RWPE1 (cell line): ENCODE results near the gene TMEM63B.

ENCODE experiments used
- CTCF ChIA-PET: fragments of 350-600 bp; sonication (Branson Sonifier 250); formaldehyde crosslinking; extraction: SDS; loops from one replicate; lab custom pipeline; 2021; lab: Yijun Ruan, JAX
- POLR2A ChIA-PET: fragments of 400-600 bp; formaldehyde crosslinking; extraction: SDS; loops from one replicate; lab custom pipeline; 2020; ENCODE audit warnings: antibody characterized with exemption; ENCODE audit not compliant: low non-redundant PET; lab: Yijun Ruan, JAX
- DNase-seq: peaks from one replicate; pipeline ENCODE4 v3.0.0; 2012; ENCODE audit warnings: low spot score
- H3K27ac ChIP-seq: fragments of 450-650 bp; 2 replicates; pipeline ENCODE4 v1.5.1; 2017
- CTCF ChIP-seq: fragments of 450-650 bp; conservative IDR thresholded peaks from 2 replicates; pipeline ENCODE4 v1.5.1; 2017; ENCODE audit warnings: low read depth, mild to moderate bottlenecking

TMEM63B gene

GRCh38 chr6:44148306-44148705 lies 21.0 kb downstream of the TMEM63B start:
- ChIA-PET POLR2A (interaction anchor here (0.6 kb wide), 1 partner anchor 260 kb away, joined by 3 read pairs; no protein-coding TSS in a partner anchor), CTCF (interaction anchor here (0.6 kb wide), 1 partner anchor 401 kb away, joined by 4 read pairs; no protein-coding TSS in a partner anchor)
- H3K27ac ChIP-seq, result no peak overlapping the region
- TF ChIP-seq CTCF, result no peak
- no peak for DNase-seq

DNA sequence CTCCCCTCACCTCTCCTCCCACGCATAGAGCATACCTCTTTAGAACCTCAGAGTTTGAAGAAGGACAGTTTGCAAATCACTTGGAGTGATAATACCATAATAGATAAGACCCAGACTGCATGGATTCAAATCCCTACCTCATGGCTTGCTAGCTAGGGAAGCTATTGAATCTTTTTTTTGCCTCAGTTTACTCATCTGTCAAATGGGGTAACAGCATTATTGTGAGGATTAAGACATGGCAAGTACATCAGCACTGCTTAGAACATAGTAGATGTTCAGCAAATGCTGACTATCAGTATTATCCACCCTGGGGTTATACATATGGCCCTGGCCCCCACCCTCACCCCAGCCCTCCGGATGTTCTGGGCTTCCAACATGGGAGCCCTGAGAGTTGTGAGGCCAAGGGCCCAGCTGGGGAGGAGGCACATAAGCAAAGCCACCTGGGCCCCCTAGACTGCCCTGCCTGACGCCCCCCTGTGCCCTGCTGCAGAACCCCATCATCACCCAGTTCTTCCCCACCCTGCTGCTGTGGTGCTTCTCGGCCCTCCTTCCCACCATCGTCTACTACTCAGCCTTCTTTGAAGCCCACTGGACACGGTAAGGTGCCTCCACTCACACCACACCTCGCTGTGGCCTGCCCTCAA lies 22.1 kb downstream of the TMEM63B start:
- no peak overlapping the region; the same call in 1 of the 2 replicates for H3K27ac ChIP-seq
- no peak for DNase-seq
- CTCF ChIA-PET, result interaction anchor here (1.6 kb wide), 1 partner anchor 53 kb away, joined by 6 read pairs; no protein-coding TSS in a partner anchor
- TF ChIP-seq CTCF, result no peak
- POLR2A ChIA-PET, result interaction anchor here (0.6 kb wide), 1 partner anchor 63 kb away, joined by 3 read pairs; no protein-coding TSS in a partner anchor

GRCh38 chr6:44150317-44150917 lies 23.1 kb downstream of the TMEM63B start:
- no peak for DNase-seq
- TF ChIP-seq CTCF, result no peak
- CTCF ChIA-PET, result interaction anchor here (1.6 kb wide), 1 partner anchor 54 kb away, joined by 6 read pairs; no protein-coding TSS in a partner anchor
- POLR2A ChIA-PET, result interaction anchor here (0.6 kb wide), 1 partner anchor 46 kb away, joined by 3 read pairs; no protein-coding TSS in a partner anchor
- H3K27ac ChIP-seq, result no peak overlapping the region; the same call in 1 of the 2 replicates

GRCh38 chr6:44151348-44152108 lies 24.2 kb downstream of the TMEM63B start:
- ChIA-PET CTCF (interaction anchor here (0.7 to 1.2 kb wide), 4 partner anchors 10 to 54 kb away, joined by 3 to 13 read pairs (median 4); no protein-coding TSS in a partner anchor), POLR2A (no interaction called here)
- peak; percentile 62 for DNase-seq
- no peak overlapping the region for H3K27ac ChIP-seq
- peak; percentile 96 for TF ChIP-seq CTCF

DNA sequence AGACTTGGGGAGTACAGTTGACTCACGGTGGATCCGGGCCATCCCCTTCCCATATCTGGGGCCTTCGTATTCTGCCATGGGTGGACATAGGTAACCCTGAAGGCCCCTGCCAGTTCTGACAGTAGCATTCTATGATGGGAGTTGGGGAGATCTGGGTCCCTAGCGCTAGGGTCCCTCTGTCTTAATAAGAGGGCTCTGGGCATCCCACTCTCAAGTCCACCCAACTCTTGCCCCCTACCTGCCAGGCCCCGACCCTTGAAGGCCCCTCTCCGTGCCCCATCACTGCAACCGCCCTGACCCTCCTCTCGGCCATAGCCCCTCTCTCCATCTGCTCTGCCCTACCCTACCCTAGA lies 24.7 kb downstream of the TMEM63B start:
- peak; percentile 47 for TF ChIP-seq CTCF
- POLR2A ChIA-PET, result no interaction called here
- H3K27ac ChIP-seq, result no peak overlapping the region
- CTCF ChIA-PET, result interaction anchor here (1.2 kb wide), 3 partner anchors 10 to 58 kb away, joined by 3 to 13 read pairs (median 4); no protein-coding TSS in a partner anchor
- DNase-seq, result no peak

DNA sequence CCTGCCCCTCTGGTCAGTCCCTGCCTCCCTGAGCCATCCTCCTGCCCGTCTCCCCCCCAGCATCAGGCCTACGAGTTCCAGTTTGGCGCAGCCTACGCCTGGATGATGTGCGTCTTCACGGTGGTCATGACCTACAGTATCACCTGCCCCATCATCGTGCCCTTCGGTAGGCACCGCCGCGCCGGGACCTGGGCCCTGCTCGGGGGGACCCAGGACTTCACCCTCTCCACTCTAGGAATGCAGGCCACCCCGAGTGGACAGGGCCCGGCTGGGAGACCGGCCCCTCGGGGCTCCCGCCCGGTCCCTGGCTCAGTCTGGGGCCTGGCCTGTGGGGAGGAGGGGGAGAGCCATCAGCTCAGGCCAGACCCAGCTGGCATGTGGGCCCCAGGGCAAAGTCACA lies 25.2 kb downstream of the TMEM63B start:
- CTCF ChIA-PET, result interaction anchor here (1.2 kb wide), 1 partner anchor 58 kb away, joined by 3 read pairs; no protein-coding TSS in a partner anchor

More for the DNA sequence above, 25.2 kb downstream of the TMEM63B start:
- H3K27ac ChIP-seq, result peak overlapping the region; percentile 21; the same call in 1 of the 2 replicates
- no peak for TF ChIP-seq CTCF
- DNase-seq, result no peak
- POLR2A ChIA-PET, result no interaction called here
